Stimulated activated CD8-positive, alpha-beta memory T cell treated with anti-CD3 and anti-CD28 coated beads, Interleukin-2, amount 100 ng/mL, for 1 hour (primary cell): ENCODE results near the gene RPS6KA2.
A peak's percentile ranks its signal among the peaks of the same experiment; 100 is the strongest.

ENCODE experiments used
- DNase-seq, 2 donors: peaks; one replicate each; pipeline ENCODE4 v3.0.0-alpha.2; 2020; ENCODE audit warnings: low read depth in 2 of 2

The RPS6KA2 gene

DNA sequence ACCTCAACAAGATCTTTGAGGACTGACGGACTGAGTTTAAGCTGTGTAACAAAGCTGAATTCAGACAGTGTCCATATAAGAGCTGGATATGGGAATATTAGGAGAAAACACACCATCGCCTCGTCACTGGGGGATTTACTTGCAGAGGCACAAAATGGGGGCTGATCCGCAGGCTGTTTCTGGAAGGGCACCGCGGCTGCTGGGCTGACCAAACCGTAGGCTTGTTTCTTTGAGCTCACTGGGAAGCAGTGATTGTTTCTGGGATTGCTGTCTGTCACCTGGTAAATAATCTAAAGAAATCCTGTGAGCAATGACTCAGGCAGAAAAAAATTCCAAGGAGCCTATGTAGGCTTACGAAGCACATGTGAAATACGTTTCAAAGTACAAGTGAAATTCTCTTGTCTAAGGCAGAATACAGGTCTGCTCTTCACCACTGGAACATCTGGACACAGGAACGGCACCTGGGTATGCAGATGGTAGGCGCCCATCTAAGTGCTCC, 180.4 kb downstream of the RPS6KA2 start:
- no peak for DNase-seq

DNA sequence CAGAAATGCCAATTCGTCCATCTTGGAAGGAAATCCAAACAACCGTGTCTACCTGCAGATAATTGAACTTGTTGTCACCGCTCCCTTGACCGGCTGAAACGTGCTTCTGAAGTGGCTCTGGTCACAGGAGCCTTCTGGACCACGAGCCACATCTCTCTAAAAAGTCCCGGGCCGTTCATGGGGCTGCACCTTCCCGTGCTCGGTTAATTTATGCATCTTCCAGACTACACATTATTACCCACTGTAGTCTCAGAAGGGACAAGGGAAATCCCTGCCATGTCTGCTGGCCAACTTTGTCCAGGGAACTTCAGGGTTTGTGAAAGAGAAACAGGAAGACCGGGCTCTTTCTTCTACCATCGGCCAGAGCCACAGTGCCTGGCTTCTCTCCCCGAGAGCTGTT, 180.9 kb downstream of the RPS6KA2 start:
- no peak for DNase-seq

DNA sequence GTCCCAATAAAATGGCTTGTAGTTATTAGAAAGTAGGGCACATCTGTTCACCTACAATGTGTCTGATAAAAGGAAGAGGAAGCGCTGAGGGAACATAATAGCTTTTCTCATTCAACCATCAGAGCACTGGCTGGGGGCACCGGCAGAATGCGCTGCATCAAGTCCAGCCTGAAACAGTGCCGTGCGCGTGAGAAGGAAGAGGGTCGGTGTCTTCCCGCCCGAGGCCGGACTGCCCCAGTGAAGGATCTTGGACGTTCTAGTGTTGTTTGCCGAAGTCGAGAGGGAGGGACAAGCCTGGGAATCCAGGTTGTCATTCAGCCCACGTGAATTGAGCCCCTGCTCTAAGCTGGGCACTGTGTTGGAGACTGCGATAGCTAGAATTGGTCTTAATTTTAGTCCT, 182.6 kb downstream of the RPS6KA2 start:
- DNase-seq = no peak

DNA sequence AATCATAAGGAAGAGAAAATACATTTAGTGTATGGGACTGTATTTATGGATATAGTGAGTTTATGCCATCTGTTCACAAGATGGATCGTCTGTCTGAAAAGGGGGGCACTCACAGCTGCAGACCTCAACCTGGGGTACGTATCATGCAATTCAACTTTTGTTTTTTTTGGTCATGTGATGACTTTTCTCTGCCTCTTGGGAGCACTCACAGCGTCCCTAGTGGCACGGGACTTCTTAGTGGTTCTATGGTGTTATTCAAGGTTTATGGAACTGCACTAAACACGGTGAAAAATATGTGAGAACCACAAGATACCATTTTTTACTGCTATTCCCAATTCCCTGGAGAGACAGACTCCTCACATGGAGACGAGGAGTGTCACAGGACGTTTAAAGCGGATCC, 183.9 kb downstream of the RPS6KA2 start:
- DNase-seq = no peak

DNA sequence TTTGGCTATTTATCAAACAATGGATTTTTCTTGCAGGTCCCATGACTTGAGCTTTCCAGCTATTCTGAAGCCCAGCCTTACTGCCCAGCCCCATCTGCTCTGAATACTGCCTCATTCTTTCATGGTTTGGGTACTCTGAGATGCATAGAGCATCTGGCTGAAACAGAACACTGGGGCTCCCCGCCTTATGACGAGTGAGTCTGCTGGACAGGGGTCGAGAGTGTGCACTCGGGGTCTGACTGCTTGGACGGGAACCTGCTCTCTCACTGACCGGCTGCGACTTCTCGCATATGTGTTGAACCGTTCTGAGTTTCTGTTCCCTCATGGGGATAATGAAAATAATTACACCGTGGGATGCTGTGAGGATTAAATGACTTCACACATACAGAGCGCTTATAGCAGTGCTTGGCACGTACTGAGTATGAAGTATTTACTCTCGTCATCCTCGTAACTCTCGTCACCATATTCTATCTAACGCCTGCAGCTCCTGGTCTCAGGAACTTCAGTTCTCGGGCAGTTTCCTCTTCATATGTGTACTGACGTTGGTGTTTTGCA, 184.8 kb downstream of the RPS6KA2 start:
- no peak for DNase-seq

DNA sequence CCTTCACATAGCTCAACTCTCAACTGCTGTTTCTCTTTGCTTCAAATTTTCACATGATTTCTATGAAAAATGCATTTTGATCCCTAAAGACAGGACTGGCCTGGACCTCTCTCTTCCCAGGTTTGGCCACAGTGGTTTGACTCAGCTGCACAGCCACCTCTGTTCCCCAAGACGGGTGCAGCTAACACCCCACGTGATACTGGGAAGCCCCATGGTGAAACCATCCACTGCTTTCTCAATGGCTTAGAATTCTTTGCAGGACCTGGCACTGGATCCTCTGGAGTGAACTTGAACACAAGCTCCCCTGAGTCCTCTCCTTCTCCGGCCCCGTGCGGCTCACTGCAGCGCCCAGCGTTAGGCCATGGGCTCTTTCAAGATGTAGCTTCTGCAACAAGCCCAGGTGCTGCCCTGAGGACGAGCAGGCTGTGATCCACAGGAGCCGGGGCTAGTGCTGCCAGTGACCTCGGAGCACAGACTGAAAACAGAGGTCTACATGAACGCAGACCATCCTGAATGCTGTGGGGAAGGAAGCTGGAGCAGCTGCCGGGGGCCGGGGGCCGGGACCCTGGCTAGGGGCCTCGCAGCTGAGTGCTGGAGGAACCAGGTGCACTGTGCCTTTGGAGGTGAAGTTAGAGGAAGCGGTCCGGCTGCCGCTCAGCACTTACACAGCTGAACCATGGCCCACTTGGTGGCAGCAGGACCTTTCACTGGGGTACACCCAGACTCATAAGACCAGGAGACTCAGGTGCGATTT, 185.5 kb downstream of the RPS6KA2 start:
- no peak for DNase-seq

DNA sequence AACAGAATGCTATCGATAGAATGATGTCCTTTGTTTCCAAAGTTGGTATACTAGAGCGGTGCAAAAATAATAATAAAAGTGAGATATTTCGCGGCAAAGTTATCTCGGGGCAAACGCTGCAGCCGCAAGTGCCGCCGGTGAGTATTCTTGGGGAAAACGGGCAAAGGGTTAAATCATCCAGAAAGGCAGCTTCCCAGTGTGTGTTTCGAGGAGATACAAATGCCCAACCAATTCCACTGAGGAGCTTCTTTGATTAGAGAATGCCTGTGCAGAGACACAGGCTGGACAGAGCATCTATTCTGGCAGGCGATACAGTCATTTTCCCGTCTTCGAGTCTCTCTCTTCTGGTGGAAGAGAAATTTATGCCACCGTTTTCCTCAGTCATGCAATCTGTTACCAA, 186.3 kb downstream of the RPS6KA2 start:
- no peak for DNase-seq

DNA sequence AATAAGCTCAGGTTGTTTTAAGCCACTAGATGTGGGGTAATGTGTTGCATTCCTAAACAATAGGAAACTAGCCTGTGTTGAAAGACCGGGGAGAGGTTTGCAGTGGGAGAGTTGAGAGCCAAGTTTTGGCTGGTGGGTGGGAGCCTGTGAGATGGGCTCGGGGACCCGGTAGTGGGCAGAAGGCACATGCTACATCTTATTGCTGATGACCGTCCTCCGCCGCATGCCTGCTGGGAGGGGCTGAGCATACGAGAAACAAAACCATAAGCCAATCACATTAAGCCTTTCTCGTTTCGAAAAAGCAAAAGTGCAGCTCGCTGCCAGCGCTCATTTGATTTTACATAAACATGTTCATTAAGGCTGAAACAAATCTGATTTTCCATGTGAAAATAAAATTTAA, 186.9 kb downstream of the RPS6KA2 start:
- no peak for DNase-seq

DNA sequence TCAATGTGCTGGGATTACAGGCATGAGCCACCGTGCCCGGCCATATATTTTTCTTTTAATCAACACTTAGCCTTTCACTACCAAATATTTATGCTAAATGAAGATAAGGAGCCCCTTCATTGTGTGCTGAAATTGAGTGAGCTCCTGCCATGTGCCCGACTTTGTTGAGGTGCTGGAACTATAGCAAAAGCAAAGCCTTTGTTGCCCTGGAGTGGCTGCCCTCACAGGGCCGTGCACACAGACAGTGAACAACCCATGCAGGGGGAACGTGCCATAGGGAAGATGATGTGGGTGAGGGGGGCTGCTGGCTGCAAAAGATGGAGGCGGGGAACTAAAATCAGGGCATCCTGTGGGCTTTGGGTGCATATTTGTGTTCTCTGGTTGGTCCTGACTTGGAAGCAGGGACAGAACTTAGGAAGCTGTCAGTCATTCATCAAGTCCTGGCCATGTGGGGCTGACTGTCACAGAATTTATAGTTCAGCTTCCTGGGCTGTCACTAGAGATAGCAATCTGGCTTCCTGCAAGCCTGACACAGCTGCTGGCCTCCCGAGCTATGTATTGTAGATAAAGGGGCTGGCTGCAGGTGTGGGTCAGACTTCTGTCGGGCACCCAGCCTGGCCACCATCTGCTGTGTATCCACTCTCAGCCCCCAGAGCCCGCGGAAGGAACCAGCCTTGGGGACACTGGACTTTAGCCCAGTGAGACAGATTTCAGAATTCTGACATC, 187.5 kb downstream of the RPS6KA2 start:
- no peak for DNase-seq

DNA sequence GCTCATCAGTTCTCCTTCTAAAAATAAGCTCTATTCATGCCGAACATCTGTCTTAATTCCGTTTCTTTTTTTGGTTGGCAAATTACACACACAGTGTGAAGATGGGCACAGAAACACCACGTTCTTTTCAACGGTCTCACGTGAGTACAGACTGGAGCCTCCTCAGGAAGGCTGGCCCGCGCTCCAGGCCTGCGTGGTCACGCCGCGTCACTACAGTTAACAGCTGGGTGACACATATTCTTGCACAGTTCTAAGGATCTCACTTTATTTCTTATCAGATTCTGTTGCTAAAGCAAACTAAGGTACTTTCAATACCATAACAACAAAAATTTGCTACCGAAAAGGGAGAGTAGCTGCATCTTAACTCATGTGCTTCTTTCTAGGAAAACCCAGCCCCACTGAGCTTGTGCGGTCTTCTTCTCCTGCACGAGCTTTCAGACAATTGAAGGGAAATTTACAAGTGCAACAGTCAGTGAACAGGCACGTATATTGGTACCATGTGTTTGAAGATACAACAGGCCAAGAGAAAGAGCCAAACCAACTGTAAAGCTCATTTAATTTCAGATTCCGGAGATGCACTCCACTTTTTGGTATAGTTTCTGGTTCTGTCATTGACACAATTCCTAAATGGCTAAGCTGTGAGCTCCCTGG, 188.7 kb downstream of the RPS6KA2 start:
- no peak for DNase-seq

DNA sequence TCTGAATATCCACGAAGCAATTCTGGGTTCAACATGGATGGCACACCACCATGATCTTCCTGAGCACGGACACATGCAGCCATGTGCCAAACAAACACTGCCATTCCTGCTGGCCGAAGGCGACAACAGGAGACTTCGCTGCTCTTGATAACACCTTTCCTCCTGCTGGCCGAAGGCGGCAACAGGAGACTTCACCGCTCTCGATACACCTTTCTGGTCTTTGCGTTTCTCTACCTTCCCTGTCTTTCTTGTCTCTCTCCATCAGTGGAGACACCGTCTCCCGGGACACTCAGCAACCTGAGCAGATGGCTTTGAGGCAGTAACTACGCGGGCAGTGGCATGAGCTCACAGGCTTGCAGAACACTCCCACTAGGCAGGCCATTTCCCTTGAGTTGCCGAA, 189.4 kb downstream of the RPS6KA2 start:
- DNase-seq = no peak

DNA sequence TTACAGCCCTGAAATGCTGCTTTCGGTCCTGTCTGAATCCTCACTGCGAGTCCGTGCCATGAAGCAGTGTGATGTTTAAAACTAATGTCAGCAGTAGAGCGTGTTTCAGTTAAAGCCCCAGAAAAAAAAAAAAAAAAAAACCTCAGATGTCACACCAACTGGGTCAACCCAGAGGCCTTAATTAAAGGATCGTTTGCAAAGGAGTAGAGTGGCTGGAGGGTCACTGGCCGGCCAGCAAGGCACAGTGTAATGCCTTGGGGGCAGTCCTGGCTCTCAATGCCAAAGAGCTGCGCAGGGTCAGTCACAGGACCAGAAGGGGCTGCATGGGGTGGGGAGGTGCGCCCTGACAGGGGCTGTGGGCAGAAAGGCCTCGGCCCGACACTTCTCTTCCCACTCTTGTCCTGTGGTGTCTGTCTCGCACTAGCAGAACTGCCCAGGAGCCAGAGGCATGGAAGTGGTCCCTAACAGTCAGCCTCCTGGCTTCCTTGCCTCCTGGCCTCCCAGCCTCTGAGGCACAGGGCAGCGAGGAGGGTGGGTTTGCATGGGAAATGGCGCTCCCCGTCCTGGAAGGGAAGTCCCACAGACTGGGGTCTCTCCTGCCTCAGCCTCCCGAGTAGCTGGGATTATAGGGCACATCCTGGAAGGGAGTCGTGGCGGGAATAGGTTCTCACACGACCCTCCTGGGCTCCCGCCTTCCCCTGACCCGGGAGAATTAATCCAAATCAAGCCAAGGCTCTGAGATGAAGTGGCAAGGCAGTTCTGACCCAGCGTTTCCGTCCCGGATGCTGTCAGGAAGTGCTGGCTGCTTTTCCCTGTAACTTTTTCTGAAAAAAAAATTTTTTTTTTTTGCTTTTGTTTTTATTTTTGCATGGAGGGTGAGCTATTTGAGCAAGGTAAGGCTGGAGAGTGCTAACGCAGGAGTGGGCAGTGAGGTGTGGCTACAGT, 190.6 kb downstream of the RPS6KA2 start:
- DNase-seq = no peak

DNA sequence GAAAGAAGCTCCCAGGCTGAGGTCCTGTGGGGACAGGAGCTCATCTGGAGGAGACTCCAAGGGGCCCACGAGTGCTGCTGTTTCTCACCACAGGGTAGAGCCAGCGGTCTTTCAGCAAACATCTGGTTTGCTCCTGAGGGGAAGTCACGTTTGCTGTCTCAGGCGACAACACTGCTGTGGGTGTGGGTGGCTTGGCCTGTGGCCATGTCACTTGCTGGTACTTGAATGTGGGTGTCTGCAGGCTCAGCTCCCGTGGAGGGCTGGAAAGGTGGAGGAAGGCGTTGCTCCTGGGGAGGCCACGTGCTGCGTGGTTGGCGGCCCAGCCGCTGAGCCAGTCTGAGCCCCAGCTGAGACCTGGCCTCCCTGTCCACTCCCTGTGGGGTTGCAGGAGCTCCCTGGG, 191.5 kb downstream of the RPS6KA2 start:
- peak in 1 of 2 donors; percentile 16 for DNase-seq

DNA sequence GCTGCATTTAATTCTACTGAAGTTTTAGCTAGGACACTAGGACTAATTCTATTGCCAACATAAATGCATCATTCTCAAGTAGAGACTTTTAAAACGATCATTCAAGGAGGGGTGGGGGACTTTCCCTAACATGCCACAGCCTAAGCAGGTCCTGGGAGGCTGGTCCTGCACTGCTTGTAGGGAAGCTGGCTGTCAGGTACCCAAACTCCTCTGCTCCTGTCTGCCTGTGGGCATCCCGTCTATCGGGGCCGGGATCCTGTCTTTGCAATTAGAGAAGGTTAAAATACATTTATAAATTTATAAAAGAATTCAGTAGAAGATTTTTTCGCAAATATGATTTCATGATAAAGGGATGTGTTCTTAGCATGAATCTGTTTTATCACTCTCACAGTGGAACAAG, 192.7 kb downstream of the RPS6KA2 start:
- no peak for DNase-seq

DNA sequence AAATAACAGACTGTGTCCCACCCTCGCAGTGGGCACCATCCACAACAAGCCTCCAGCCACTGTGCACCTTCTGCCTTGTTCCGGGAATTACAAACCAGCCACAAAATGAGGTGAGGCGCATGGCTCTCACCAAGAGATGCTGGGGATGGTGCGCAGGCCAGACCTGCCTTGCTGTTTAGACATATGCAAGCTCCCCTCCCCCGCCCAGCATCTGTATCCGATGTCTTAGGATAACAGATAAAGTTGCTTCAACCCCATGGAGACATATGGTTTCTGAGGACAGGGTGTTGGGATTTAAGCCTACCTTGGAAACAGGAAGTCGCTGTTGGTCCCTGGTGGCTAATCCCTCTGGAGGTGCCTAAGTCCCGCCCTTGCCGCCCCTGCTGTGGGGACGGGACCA, 194.0 kb downstream of the RPS6KA2 start:
- no peak for DNase-seq

DNA sequence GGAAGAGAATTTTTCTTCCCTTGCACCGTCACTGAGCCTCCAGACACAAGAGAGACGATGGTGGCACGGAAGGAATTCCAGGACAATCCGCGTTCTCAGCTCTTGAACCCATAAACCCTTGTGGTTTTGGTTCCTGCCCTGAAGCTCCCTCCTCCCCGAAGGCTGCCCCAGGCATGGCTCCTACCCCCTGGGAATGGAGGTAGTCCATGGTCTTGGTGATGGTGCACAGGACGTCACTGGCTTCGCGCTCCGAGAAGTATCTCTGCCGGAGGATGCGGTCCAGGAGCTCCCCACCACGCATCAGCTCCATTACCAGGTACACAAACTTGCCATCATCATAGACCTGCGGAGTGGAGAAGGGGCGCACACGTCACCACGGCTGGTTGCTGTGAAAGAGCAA, 196.8 kb downstream of the RPS6KA2 start:
- DNase-seq = no peak

DNA sequence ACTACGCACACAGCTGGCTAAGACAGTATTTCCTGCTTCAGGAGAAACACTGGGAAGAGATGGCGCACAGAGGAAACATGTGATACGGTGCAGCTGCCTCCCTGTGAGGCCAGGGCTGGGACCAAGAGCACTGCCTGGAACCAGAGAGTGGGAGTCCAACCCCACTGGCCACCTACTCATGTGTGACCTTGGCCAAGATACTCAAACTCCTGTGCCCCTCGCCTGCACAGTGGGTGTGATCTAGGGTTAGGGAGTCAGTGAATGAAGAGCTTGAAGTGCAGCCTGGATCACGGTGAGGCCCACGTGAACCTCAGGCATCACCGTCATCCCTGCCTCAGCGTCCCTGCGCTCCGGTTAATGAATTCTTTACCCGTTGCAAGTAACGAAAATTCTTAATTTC, 202.6 kb downstream of the RPS6KA2 start:
- no peak for DNase-seq

DNA sequence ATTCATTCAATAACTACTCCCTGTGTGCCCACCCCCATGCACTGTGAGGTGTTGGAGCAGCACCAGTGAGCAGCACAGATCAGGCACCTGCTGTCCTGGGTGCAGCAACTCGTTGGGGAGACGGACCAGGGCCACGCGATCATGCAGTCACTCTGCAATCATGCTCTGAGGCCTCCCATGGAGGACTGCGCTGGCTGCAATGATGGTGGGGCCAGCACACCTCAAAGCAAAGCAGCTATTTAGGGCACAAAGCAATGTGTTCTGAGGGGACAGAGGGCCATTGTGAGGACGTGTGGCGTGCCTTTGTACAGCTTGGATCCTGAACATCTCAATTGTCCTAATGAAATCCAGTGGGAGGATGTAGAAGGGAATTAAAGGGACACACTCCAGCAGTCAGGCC, 203.3 kb downstream of the RPS6KA2 start:
- DNase-seq = no peak

DNA sequence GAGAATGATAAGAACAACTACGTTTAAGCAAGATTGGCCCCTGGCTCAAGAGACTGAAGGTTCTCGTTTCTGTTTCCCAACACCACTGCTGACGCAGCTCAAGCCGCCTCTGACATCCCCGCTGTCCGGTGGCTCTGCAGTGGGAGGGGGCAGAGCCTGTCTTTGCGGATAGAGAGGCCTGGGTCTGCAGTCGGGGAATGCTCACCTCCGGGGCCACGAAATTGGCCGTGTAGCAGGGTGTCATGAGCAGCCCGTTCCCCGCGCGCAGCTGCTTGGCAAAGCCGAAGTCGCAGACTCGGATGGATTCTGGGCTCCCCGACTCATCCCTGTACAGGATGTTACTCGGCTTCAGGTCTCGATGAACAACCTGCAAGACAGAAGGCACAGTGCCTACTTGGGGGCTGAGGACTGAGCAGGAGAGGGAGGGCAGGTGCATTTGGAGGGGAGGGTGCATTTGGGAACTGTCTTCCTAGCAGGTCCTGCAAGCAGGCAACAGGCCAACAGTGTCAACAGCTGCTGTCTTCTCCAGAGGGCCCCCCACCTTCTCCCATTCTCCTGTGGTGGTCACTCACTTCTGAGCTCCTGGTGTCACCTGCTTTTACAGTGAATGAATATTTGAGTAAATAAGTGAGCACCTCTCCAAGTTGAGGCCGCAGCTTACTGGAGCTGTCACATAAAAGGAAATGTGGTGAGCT, 203.9 kb downstream of the RPS6KA2 start:
- no peak for DNase-seq

DNA sequence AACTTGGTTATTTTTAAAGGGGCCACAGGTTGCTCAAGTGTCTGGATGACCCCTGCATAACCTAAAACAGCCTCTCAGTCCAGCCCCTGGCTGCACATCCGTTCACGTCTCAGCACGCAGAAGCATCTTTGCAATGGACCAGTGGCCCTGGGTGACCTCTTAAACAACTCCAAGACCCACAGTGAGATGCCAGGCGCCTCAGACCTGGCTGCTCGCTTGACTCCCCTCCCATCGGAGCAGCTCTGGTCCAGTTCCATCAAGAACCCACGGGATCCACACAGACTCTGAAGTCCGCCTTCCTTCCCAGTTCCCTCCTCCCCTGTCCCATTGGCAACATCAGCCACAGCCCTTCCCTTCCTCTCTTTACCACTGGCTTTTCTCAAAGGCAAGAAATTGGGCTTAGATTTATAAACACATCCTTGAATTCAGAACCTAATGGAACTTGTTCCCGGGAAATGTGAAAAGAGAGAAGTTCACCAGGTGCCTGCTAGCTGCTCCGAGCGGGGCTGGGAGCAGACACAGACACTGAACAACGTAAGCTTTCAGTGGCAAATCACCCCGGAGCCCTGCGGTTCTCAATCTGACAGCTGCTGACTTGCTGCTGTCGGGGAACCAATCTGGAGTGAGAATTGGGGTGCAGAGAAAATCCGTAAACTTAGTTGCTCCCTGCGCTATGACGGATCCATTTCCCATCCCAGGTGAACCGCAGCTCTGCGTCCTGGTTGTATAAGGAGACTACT, 204.7 kb downstream of the RPS6KA2 start:
- DNase-seq = no peak
